Measurements from ENCODE around the gene ARPC5. TPM values are rescaled to one million over a fixed set of nuclear protein-coding genes. Genes with fewer than 3 reads are reported as not detected.

Gene ARPC5
- total RNA-seq, 2 donors from 2014 or later, result 79.1 to 80.1 TPM

Other genes with a start within 250 kb of the ARPC5 start
- not detected for gene NMNAT2, start 217.4 kb downstream of the ARPC5 start, total RNA-seq
- gene SMG7, start 163.3 kb downstream of the ARPC5 start, total RNA-seq, result 10 to 100 TPM; 57.9 to 69.8 TPM
- gene NCF2, start 45.3 kb downstream of the ARPC5 start, total RNA-seq, result 10 to 100 TPM; 22.6 to 29.5 TPM
- gene APOBEC4, start 17.5 kb upstream of the ARPC5 start, total RNA-seq, result not detected
- 1 to 10 TPM; 1.7 to 2.2 TPM for gene RGL1, start 169.3 kb upstream of the ARPC5 start, total RNA-seq

All from activated T-cell treated with anti-CD3 and anti-CD28 coated beads, Interleukin-2, amount 50 U/mL, for 72 hours (primary cell).